K562 (cell line): Measurements from ENCODE around the gene ARHGEF3. TPM values are rescaled to one million over a fixed set of nuclear protein-coding genes. Genes with fewer than 3 reads are reported as not detected.
A peak's percentile ranks its signal among the peaks of the same experiment; 100 is the strongest.

Experiments used
- ATAC-seq: fragments of 200-7000 bp; cut with Tn5 transposase; 3 replicates; pipeline ENCODE4 v1.9.1; 2020; ENCODE audit warnings: moderate library complexity
- BruUV-seq: library from RNA; stranded (reverse); fragments of 400-500 nt; replicated peaks from 2 replicates; lab custom pipeline; 2021; lab: Mats Ljungman, UMichigan
- CTCF ChIA-PET: fragments of 300-600 bp; formaldehyde crosslinking; extraction: SDS; loops from one replicate; lab custom pipeline; 2021; ENCODE audit warnings: low intra/inter-chr PET ratio; lab: Yijun Ruan, JAX
- POLR2A ChIA-PET: fragments of 300-600, 350-650 bp; sonication (Branson Sonifier 250); formaldehyde crosslinking; extraction: SDS; loops from one replicate; lab custom pipeline; 2021; ENCODE audit warnings: antibody characterized with exemption, inconsistent platforms; lab: Yijun Ruan, JAX
- DNase-seq, 4 experiments: peaks; one replicate each; pipeline versions ENCODE4 v3.0.0 to v3.0.0-alpha.2; 2011 to 2018; ENCODE audit warnings: low spot score in 3 of 4, mixed read lengths in 3 of 4; ENCODE audit errors: extremely low read depth in 1 of 4
- FAIRE-seq: peaks from 2 replicates; lab custom pipeline; 2011; peaks lifted over from hg19 to GRCh38; lab: Jason Lieb, UNC
- H2AFZ ChIP-seq: 2 replicates; pipeline ENCODE4 v1.6.0; 2011; ENCODE audit warnings: low read depth, low read length, control low read depth, inconsistent platforms
- H3K27ac ChIP-seq: fragments of 200-600 bp; 3 replicates; pipeline ENCODE4 v1.8.0; 2011; ENCODE audit warnings: low read depth, mild to moderate bottlenecking, control low read depth, inconsistent platforms, low read length, moderate library complexity, mixed read lengths; ENCODE audit errors: extremely low read depth
- H3K27me3 ChIP-seq, 2 experiments: fragments of 300-600 bp in 1 of 2; 2 replicates in 1 of 2; 3 replicates in 1 of 2; pipeline versions ENCODE4 v1.6.0 to v1.8.0; 2011; ENCODE audit warnings: inconsistent platforms in 2 of 2, low read length in 2 of 2, mild to moderate bottlenecking in 1 of 2, mixed read lengths in 1 of 2, moderate library complexity in 1 of 2; ENCODE audit not compliant: control insufficient read depth in 2 of 2, insufficient read depth in 2 of 2
- H3K36me3 ChIP-seq: fragments of 300-600 bp; 3 replicates; pipeline ENCODE4 v1.8.0; 2011; ENCODE audit warnings: mild to moderate bottlenecking, low read length, inconsistent platforms; ENCODE audit not compliant: control insufficient read depth, insufficient read depth
- H3K4me1 ChIP-seq, 2 experiments: fragments of 200-600 bp in 1 of 2; replicated peaks in 1 of 2; 2 replicates in 1 of 2; 3 replicates in 1 of 2; pipeline versions ENCODE4 v1.5.1 to v1.8.0; 2011; ENCODE audit warnings: inconsistent platforms in 2 of 2, low read length in 2 of 2, mild to moderate bottlenecking in 1 of 2, mixed read lengths in 1 of 2, moderate library complexity in 1 of 2; ENCODE audit not compliant: control insufficient read depth in 2 of 2, insufficient read depth in 2 of 2
- H3K4me2 ChIP-seq: 2 replicates; pipeline ENCODE4 v1.6.1; 2011; ENCODE audit warnings: low read length, control low read depth, inconsistent platforms, mixed read lengths; ENCODE audit not compliant: insufficient read depth
- H3K4me3 ChIP-seq: fragments of 200-600 bp; sonication (generic), shearing (Covaris generic); 2 replicates; pipeline ENCODE4 v1.5.1; 2016; ENCODE audit warnings: control low read depth, inconsistent platforms
- H3K79me2 ChIP-seq: fragments of 200-600 bp; 3 replicates; pipeline ENCODE4 v1.8.0; 2011; ENCODE audit warnings: low read length, inconsistent platforms; ENCODE audit not compliant: control insufficient read depth, insufficient read depth
- H3K9ac ChIP-seq, 2 experiments: 2 replicates each; pipeline versions ENCODE4 v1.6.0 to v1.6.1; 2011; ENCODE audit warnings: low read depth in 2 of 2, low read length in 2 of 2, control low read depth in 1 of 2, inconsistent platforms in 1 of 2, mild to moderate bottlenecking in 1 of 2, mixed read lengths in 1 of 2; ENCODE audit not compliant: insufficient read depth in 1 of 2
- H3K9me1 ChIP-seq: one replicate; pipeline ENCODE4 v1.6.0; 2011; ENCODE audit warnings: inconsistent platforms, mild to moderate bottlenecking, low read length, moderate library complexity; ENCODE audit not compliant: control insufficient read depth, insufficient read depth
- H3K9me3 ChIP-seq: replicated peaks from 2 replicates; pipeline ENCODE4 v1.5.1; 2011; ENCODE audit warnings: low read depth, low read length, inconsistent platforms; ENCODE audit not compliant: control insufficient read depth, insufficient read depth
- H4K20me1 ChIP-seq: replicated peaks from 2 replicates; pipeline ENCODE4 v1.6.1; 2011; ENCODE audit warnings: low read length, inconsistent platforms, mixed read lengths; ENCODE audit not compliant: control insufficient read depth, insufficient read depth
- BCOR ChIP-seq: fragments of 450-650 bp; IDR thresholded peaks from 2 replicates; pipeline ENCODE4 v1.6.1; 2016
- CBX3 ChIP-seq, 2 experiments: IDR thresholded peaks; 1 replicate in 1 of 2; 2 replicates in 1 of 2; pipeline ENCODE4 v1.6.1; 2012; ENCODE audit warnings: inconsistent platforms in 2 of 2, low read length in 2 of 2, borderline replicate concordance in 1 of 2, control low read depth in 1 of 2
- CBX5 ChIP-seq: IDR thresholded peaks from 2 replicates; pipeline ENCODE4 v1.6.1; 2014; ENCODE audit warnings: low read depth, borderline replicate concordance
- HCFC1 ChIP-seq: IDR thresholded peaks from 2 replicates; pipeline ENCODE4 v1.6.1; 2012; ENCODE audit warnings: low read depth, low read length, improper control_type of control experiment
- KDM1A ChIP-seq, 2 experiments: fragments of 450-650 bp; IDR thresholded peaks; 2 replicates each; pipeline ENCODE4 v1.6.1; 2016; ENCODE audit warnings: mild to moderate bottlenecking in 2 of 2
- RBM25 ChIP-seq: fragments of 200-400 bp; formaldehyde crosslinking; IDR thresholded peaks from 2 replicates; pipeline ENCODE4 v1.6.1; 2018; ENCODE audit warnings: low read length, low read depth, moderate library complexity; ENCODE audit not compliant: severe bottlenecking
- SMAD3 ChIP-seq: fragments of 450-650 bp; formaldehyde crosslinking; conservative IDR thresholded peaks from 2 replicates; pipeline ENCODE4 v1.4.0; 2020; ENCODE audit warnings: mild to moderate bottlenecking
- WHSC1 ChIP-seq: IDR thresholded peaks from one replicate; pipeline ENCODE4 v1.6.1; 2012; ENCODE audit warnings: low read length, control low read depth, inconsistent platforms
- YY1 ChIP-seq, 3 experiments: IDR thresholded peaks; 2 replicates each; pipeline ENCODE4 v1.6.1; 2011; ENCODE audit warnings: low read length in 2 of 3, mild to moderate bottlenecking in 2 of 3, moderate library complexity in 2 of 3, borderline replicate concordance in 1 of 3, control low read depth in 1 of 3, low read depth in 1 of 3; ENCODE audit not compliant: insufficient read depth in 3 of 3, insufficient replicate concordance in 2 of 3, control insufficient read depth in 1 of 3, insufficient read length in 1 of 3; ENCODE audit errors: extremely low read depth in 1 of 3
- WGBS: fragments of 100-300 bp; shearing (Covaris generic); methylation state at CpG from one replicate; pipeline ENCODE4 v1.1.6; 2016; ENCODE audit warnings: low coverage, mixed read lengths; ENCODE audit not compliant: insufficient coverage; ENCODE audit errors: missing lambda C conversion rate; 5-methylcytosine and 5-hydroxymethylcytosine counted together
- in situ Hi-C: fragments of 300-500 bp; cut with MboI; formaldehyde crosslinking; loops from 4 replicates; pipeline ENCODE4 v1.15.0; 2018; ENCODE audit warnings: inconsistent platforms, mixed read lengths
- intact Hi-C: fragments of 100-400 bp; cut with micrococcal nuclease; formaldehyde crosslinking; loops from 2 replicates; pipeline ENCODE4 v1.14.2; 2022
- polyA plus RNA-seq, 8 experiments: library from polyadenylated mRNA; depleted of rRNA in 4 of 8; stranded (reverse) in 5 of 8; unstranded in 3 of 8; fragments of >200 nt; fragmentation: Nextera tagmentation in 2 of 8; fragmentation: Illumina TruSeq in 1 of 8; extraction: Ambion mirVana in 2 of 8; extraction: Trizol in 1 of 8; gene quantifications; 2 replicates each; pipeline versions ENCODE4 v1.2.1 to v1.2.3, GENCODE V29; 2011 to 2014; ENCODE audit warnings: inconsistent platforms in 1 of 8, missing spikeins in 1 of 8
- total RNA-seq, 7 experiments: library from RNA; depleted of rRNA in 6 of 7; stranded (reverse); fragments of >200 nt in 6 of 7; fragmentation: Illumina TruSeq in 2 of 7; extraction: Trizol in 2 of 7; gene quantifications; 2 replicates each; pipeline versions ENCODE4 v1.2.1 to v1.2.3, GENCODE V29; 2011 to 2021; ENCODE audit warnings: low replicate concordance in 1 of 7

The ARHGEF3 gene
- total and polyA plus RNA-seq, 9 of the 15 experiments (the other 6 are each of a cell fraction or from before 2014, with no cell fraction given): 0.77 to 2.7 (median 1.4) TPM

DNA sequence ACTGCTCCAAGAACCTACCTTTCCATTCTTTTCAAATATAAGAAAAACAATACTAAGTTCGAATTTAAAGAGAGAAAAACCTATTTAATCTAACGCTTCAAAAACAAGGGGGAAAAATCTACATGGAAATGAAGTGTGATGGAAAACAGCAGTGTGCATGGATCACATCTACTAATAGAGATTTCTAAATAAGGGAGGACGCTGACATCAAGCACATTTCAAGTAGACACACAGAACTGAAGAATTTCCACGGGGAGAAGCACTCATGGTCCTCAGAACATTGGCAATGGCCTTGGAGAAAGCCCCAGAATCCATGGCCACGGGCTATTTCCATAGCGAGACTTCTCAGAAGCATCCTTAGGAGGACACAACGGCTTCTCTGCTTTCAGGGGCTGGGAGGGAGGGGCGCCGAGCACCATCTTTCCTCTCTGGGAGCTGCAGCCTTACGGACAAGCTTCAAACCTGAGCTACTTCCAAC lies 119.7 kb downstream of the ARHGEF3 start:
- Histone ChIP-seq H3K36me3 (peaks cover 19% of the 10 kb centered on the region; the same call in 2 of the 3 replicates), H3K27ac (peak overlapping the region; percentile 97), H3K4me2 (peak overlapping the region; percentile 80), H3K27me3 (no peaks in the 10 kb centered on the region), H2AFZ (peak overlapping the region; percentile 81)
- POLR2A ChIA-PET: interaction anchor here (0.5 to 1.5 kb wide), 5 partner anchors 9 to 161 kb away, joined by 3 to 7 read pairs (median 5); no protein-coding TSS in a partner anchor
- CTCF ChIA-PET: no interaction called here
- TF ChIP-seq YY1 (IDR thresholded peaks at IDR 0.05; ENCODE audit: borderline replicate concordance in 1 of 3, control insufficient read depth in 1 of 3, extremely low read depth in 1 of 3, insufficient read depth in 3 of 3, insufficient read length in 1 of 3, insufficient replicate concordance in 2 of 3, low read depth in 1 of 3, low read length in 2 of 3) (peak in 1 of 3 experiments; percentile 64), WHSC1 (no peak)
- TF ChIP-seq, all 486 proteins: peak for 1
- WGBS: 0% methylated on average over 3 of the region's 10 CpGs
- H3K4me3 ChIP-seq: peak overlapping the region; percentile 79
- peak overlapping the region; percentile 91 to 98 for H3K9ac ChIP-seq
- peak; percentile 70 for FAIRE-seq
- DNase-seq: no peak
- peaks cover 7% of the 10 kb centered on the region for H3K9me3 ChIP-seq
- peaks cover 2 to 10% of the 10 kb centered on the region in 2 experiments; a peak in 3 of 5 replicates for H3K4me1 ChIP-seq
- ATAC-seq: no peak; the same call in 1 of the 3 replicates
- H3K9me1 ChIP-seq: no peaks in the 10 kb centered on the region
- peaks cover 54% of the 10 kb centered on the region for H3K79me2 ChIP-seq
- in situ Hi-C loops: no loop called here
- no TSS peak for BruUV-seq
- intact Hi-C loops: no loop called here
- H4K20me1 ChIP-seq: no peaks in the 10 kb centered on the region

DNA sequence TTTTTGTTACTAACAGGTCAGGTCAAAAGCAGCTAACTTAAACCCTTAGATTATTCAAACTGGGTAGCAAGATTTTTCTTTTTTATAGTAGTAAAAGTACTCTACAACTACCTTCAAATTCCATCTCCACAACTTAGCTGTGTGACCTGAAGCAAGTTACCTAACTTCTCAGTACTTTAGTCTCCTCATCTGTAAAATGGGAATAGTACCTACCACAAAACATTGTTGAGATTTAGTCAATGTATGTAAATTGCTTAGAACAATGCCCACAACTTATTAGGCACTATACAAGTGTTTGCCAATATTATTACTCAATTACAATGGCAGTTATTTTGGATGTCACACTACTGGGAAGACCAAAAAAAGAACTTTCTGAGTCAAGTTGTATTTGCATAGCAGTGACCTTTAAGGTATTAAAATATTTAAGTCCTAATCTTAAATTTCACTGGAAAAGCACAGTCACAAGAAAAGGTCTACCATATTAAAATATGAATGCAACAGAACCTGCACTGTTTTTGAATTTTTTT lies 121.6 kb downstream of the ARHGEF3 start:
- Histone ChIP-seq H3K4me2 (peak overlapping the region; percentile 31; the same call in 1 of the 2 replicates), H3K27ac (no peak overlapping the region), H3K79me2 (peaks cover 68% of the 10 kb centered on the region), H3K9ac (0 out of 4 replicates have a peak overlapping the region, but pooled peaks of 1 of the 2 experiments have one; percentile 91), H3K4me3 (no peak overlapping the region; the same call in 1 of the 2 replicates), H3K36me3 (peaks cover 28% of the 10 kb centered on the region; the same call in 2 of the 3 replicates), H4K20me1 (no peaks in the 10 kb centered on the region), H3K4me1 (peaks cover 2 to 10% of the 10 kb centered on the region in 2 experiments; a peak in 3 of 5 replicates), H3K27me3 (no peaks in the 10 kb centered on the region), H3K9me1 (no peaks in the 10 kb centered on the region), H3K9me3 (peaks cover 7% of the 10 kb centered on the region), H2AFZ (no peak overlapping the region)
- no TSS peak for BruUV-seq
- CTCF ChIA-PET: no interaction called here
- TF ChIP-seq CBX5 (no peak), KDM1A (IDR thresholded peaks at IDR 0.05) (0 out of 4 replicates have a peak, but pooled peaks of 1 of the 2 experiments have one; percentile 29), HCFC1 (no peak), BCOR (peak; percentile 79), CBX3 (IDR thresholded peaks at IDR 0.05; ENCODE audit: borderline replicate concordance in 1 of 2, low read length in 2 of 2) (0 out of 3 replicates have a peak, but pooled peaks of 1 of the 2 experiments have one; percentile 15), SMAD3 (CRISPR knock-in tag) (no peak), RBM25 (peak; percentile 84)
- ATAC-seq (no peak), DNase-seq (no peak), FAIRE-seq (no peak)
- intact Hi-C loops (no loop called here), in situ Hi-C loops (no loop called here)
- POLR2A ChIA-PET: no interaction called here
